ENCODE data around the gene GJB6.

DNA sequence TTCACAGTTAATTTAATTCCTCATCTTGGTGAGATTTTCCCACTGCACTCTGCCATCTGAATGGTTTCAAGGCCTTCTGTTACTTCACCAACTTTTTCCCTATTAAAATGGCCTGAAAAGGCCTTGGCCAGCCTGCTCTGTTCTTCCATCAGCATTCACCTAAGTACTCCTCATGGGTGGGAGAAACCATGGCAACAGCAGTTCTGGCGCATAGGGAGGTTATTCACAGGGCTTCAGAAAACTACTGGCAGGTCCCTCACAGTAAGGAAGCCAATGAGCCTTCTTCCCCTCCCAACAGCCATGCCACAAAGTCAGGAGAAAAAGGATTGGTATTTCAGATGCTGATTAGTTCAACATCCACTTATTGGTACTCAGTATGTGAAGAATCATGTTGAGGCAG, 22.2 kb downstream of the GJB6 start:
- TF ChIP-seq, protein P1, sequence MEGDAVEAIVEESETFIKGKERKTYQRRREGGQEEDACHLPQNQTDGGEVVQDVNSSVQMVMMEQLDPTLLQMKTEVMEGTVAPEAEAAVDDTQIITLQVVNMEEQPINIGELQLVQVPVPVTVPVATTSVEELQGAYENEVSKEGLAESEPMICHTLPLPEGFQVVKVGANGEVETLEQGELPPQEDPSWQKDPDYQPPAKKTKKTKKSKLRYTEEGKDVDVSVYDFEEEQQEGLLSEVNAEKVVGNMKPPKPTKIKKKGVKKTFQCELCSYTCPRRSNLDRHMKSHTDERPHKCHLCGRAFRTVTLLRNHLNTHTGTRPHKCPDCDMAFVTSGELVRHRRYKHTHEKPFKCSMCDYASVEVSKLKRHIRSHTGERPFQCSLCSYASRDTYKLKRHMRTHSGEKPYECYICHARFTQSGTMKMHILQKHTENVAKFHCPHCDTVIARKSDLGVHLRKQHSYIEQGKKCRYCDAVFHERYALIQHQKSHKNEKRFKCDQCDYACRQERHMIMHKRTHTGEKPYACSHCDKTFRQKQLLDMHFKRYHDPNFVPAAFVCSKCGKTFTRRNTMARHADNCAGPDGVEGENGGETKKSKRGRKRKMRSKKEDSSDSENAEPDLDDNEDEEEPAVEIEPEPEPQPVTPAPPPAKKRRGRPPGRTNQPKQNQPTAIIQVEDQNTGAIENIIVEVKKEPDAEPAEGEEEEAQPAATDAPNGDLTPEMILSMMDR (IDR thresholded peaks at IDR 0.05) = no peak
- no peak for TF ChIP-seq EZH2 (IDR thresholded peaks at IDR 0.05; ENCODE audit: borderline replicate concordance, insufficient read depth, low read depth, low read length, poor library complexity, severe bottlenecking)
